WERI-Rb-1 (cell line): Measurements from ENCODE around the gene KDM4C.

ENCODE experiments used
- DNase-seq: peaks from one replicate; pipeline ENCODE4 v3.0.0-alpha.2; 2020
- H3K27ac ChIP-seq: fragments of 250-450 bp; sonication (Bioruptor Pico); 2 replicates; pipeline ENCODE4 v1.5.1; 2020; ENCODE audit warnings: mild to moderate bottlenecking, moderate library complexity
- H3K27me3 ChIP-seq: fragments of 250-450 bp; sonication (Bioruptor Pico); 2 replicates; pipeline ENCODE4 v1.5.1; 2021; ENCODE audit warnings: mild to moderate bottlenecking, low read depth, moderate library complexity; ENCODE audit not compliant: insufficient read depth, severe bottlenecking
- H3K36me3 ChIP-seq: fragments of 250-450 bp; sonication (Bioruptor Pico); 2 replicates; pipeline ENCODE4 v1.5.1; 2020; ENCODE audit warnings: mild to moderate bottlenecking, moderate library complexity
- H3K4me3 ChIP-seq: 2 replicates; pipeline ENCODE4 v1.5.1; 2011; ENCODE audit warnings: low read depth, mild to moderate bottlenecking, control low read depth, low read length
- H3K9me3 ChIP-seq: fragments of 250-450 bp; sonication (Bioruptor Pico); 2 replicates; pipeline ENCODE4 v1.5.1; 2021; ENCODE audit warnings: mild to moderate bottlenecking, moderate library complexity; ENCODE audit not compliant: severe bottlenecking
- CTCF ChIP-seq: IDR thresholded peaks from 2 replicates; pipeline ENCODE4 v1.5.1; 2011; ENCODE audit warnings: low read depth, mild to moderate bottlenecking, control low read depth, inconsistent platforms, low read length

KDM4C gene

GRCh38 chr9:7154650-7155049, 396.9 kb downstream of the KDM4C start:
- DNase-seq: no peak
- Histone ChIP-seq H3K9me3 (no peaks in the 10 kb centered on the region), H3K27me3 (no peaks in the 10 kb centered on the region), H3K4me3 (no peak overlapping the region), H3K36me3 (no peaks in the 10 kb centered on the region), H3K27ac (peak overlapping the region; percentile 1; the same call in 1 of the 2 replicates)
- TF ChIP-seq CTCF: no peak

GRCh38 chr9:7161469-7161868, 403.7 kb downstream of the KDM4C start:
- Histone ChIP-seq H3K27ac (no peak overlapping the region), H3K36me3 (no peaks in the 10 kb centered on the region), H3K27me3 (no peaks in the 10 kb centered on the region), H3K9me3 (no peaks in the 10 kb centered on the region), H3K4me3 (no peak overlapping the region)
- TF ChIP-seq CTCF: no peak
- no peak for DNase-seq

GRCh38 chr9:7163932-7164331, 406.2 kb downstream of the KDM4C start:
- Histone ChIP-seq H3K27ac (no peak overlapping the region), H3K36me3 (no peaks in the 10 kb centered on the region), H3K27me3 (no peaks in the 10 kb centered on the region), H3K9me3 (no peaks in the 10 kb centered on the region), H3K4me3 (no peak overlapping the region)
- no peak for TF ChIP-seq CTCF
- no peak for DNase-seq

- no peak for TF ChIP-seq CTCF
Measured at GRCh38 chr9:7164440-7165330, 406.9 kb downstream of the KDM4C start.

GRCh38 chr9:7165331-7165975, 407.7 kb downstream of the KDM4C start:
- TF ChIP-seq CTCF: no peak
- no peaks in the 10 kb centered on the region for H3K27me3 ChIP-seq
- H3K9me3 ChIP-seq: no peaks in the 10 kb centered on the region
- no peak overlapping the region for H3K4me3 ChIP-seq
- H3K27ac ChIP-seq: no peak overlapping the region
- H3K36me3 ChIP-seq: no peaks in the 10 kb centered on the region
- DNase-seq: no peak

More at GRCh38 chr9:7164440-7165330, 406.9 kb downstream of the KDM4C start:
- Histone ChIP-seq H3K27me3 (no peaks in the 10 kb centered on the region), H3K27ac (no peak overlapping the region), H3K9me3 (no peaks in the 10 kb centered on the region), H3K4me3 (no peak overlapping the region), H3K36me3 (no peaks in the 10 kb centered on the region)
- DNase-seq: no peak
